Fibroblast of mammary gland (primary cell): ENCODE measurements around the gene SMC6.

ENCODE experiments used
- DNase-seq: peaks from one replicate; pipeline ENCODE4 v3.0.0-alpha.2; 2010; ENCODE audit warnings: low read depth
- H3K4me3 ChIP-seq: 2 replicates; pipeline ENCODE4 v1.5.1; 2011; ENCODE audit warnings: low read depth, mild to moderate bottlenecking, low read length, moderate library complexity; ENCODE audit not compliant: control insufficient read depth
- TF ChIP-seq, protein P1 (sequence below): conservative IDR thresholded peaks from 2 replicates; pipeline ENCODE4 v1.5.1; 2011; ENCODE audit warnings: low read depth, low read length, inconsistent platforms; ENCODE audit not compliant: control insufficient read depth, insufficient read depth

Gene SMC6

DNA sequence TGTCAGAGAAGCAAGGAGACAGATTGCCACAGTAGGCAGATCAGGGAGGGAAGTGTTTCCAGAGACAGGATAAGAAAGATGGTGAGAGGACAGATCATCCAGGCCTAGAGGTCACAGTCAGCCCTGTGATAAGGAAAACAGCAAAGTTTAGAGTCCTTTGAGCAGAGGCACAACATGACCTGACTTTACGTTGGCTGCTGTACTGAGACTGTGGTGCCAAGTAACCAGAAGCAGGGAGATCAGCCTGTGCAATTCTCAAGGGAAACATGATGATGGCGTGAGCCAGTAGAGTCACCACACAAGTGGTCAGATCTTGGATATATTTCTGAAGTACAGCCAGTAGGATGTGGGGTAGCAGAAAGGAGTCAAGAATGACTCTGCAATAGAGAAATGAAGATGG lies 43.7 kb downstream of the SMC6 start:
- TF ChIP-seq, protein P1, sequence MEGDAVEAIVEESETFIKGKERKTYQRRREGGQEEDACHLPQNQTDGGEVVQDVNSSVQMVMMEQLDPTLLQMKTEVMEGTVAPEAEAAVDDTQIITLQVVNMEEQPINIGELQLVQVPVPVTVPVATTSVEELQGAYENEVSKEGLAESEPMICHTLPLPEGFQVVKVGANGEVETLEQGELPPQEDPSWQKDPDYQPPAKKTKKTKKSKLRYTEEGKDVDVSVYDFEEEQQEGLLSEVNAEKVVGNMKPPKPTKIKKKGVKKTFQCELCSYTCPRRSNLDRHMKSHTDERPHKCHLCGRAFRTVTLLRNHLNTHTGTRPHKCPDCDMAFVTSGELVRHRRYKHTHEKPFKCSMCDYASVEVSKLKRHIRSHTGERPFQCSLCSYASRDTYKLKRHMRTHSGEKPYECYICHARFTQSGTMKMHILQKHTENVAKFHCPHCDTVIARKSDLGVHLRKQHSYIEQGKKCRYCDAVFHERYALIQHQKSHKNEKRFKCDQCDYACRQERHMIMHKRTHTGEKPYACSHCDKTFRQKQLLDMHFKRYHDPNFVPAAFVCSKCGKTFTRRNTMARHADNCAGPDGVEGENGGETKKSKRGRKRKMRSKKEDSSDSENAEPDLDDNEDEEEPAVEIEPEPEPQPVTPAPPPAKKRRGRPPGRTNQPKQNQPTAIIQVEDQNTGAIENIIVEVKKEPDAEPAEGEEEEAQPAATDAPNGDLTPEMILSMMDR: no peak
- peak; percentile 48 for DNase-seq
- no peak overlapping the region for H3K4me3 ChIP-seq

DNA sequence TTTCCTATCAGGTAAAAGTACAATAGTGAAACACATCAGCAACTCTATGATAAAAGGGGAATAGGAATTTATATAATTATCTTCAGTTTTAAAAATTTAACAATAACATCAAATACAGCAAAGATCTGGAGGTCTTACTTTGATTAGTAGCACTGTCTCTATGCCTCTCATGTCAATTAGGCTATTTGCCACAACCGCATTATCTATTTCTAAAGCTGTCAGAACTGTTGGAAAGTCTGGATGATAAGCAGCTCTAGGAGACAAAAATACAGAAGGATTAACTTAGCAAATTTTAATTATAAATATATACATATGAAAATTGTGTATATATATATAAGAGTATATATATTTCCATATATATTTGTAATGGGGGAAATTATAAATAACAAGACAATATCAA lies 45.1 kb downstream of the SMC6 start:
- no peak overlapping the region for H3K4me3 ChIP-seq
- no peak for DNase-seq
- TF ChIP-seq, protein P1: no peak

DNA sequence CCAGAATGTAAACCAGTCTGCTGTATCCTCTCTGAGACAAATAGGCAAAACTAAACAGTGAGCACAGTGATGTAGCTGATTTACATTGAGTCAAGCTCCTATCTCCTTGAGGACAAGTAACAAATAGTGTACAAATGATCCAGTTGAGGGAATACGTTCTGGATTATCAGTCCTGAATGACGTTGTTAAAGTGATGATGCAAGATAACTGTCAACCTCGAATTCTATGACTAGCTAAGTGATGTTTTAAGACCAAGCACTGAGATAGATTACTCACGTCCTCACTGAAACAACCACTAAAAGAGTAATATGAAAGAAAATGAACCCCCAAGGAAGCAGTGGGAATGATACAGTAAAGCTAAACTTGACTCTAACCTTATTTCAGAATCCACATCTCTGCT lies 46.8 kb downstream of the SMC6 start:
- no peak overlapping the region for H3K4me3 ChIP-seq
- TF ChIP-seq, protein P1: no peak
- peak; percentile 6 for DNase-seq

DNA sequence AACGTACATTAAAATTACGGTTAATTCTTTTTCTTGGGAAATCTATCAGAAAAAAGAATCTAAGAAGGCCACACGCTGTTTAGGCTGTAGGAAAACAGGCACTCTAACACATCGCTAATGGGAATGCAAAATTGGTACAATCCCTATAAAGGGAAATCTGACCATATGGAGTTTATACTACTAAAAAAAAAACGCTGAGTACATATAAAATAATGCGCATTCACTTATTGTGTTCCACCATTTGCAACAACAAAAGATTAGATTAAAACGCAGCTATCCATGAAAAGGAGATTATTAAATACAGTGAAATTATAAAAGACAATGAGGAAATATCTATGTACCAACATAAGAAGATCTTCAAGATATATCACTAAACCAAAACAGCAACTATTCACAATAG lies 62.8 kb downstream of the SMC6 start:
- TF ChIP-seq, protein P1: no peak
- no peak overlapping the region for H3K4me3 ChIP-seq
- no peak for DNase-seq

DNA sequence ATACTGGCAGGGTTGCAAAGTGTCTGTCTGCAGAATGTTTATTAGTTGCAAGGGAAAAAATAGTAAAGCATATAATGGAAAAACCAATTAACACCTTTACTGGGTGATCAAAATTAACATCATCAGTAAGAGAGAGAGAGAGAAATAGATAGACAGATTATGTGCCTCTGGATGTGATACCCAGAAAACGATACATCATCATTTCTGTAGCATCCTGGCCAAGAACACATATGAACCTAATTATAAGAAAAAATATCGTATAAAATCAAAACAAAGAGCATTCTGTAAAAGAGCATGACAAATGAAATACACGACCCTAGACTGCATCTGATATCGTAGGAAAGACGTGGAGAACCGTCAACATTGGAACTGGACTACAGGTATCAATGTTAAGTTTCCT lies 64.6 kb downstream of the SMC6 start:
- DNase-seq: no peak
- TF ChIP-seq, protein P1: no peak
- H3K4me3 ChIP-seq: no peak overlapping the region

DNA sequence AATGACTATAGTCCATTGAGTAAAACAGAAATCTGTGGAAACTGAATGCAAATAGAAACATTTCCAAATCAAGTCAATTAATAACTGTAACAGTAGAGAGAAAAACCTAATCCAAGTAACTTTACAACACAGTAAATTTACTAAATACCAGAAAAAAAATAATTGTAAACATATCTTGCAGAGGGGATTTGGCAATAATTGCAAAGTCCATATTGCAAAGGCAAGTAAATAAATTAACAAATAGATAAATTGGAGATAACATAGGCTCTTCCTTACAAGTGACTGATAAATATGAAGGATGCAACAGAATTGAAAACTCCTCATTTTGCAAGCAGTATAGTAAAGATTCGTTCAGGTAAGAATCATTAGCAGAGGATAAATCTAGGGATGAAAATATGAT lies 65.0 kb downstream of the SMC6 start:
- TF ChIP-seq, protein P1: no peak
- DNase-seq: no peak

DNA sequence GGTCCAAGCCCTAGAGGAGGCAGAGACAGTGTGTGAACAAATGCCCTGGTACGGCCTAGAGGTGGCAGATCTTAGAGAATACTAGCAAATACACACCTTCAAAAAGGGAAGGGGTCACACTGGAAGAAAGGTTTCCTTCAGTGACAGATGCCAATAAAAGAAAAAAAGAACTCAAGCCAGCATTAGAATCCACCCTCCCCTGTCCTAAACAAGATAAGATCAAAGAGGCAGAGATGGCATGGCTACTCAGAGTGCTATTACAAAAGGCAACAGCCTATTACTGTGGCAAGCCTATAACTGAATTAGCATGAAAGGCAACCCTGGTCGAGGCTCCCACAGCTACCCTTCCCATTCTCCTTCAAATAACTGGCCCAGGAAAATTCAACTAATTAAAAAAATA lies 69.6 kb downstream of the SMC6 start:
- TF ChIP-seq, protein P1: no peak
- DNase-seq: no peak
- H3K4me3 ChIP-seq: no peak overlapping the region

More for the DNA sequence above, 65.0 kb downstream of the SMC6 start:
- H3K4me3 ChIP-seq: no peak overlapping the region
